Measurements from ENCODE around the gene SUFU. TPM values are rescaled to one million over a fixed set of nuclear protein-coding genes. Genes with fewer than 3 reads are reported as not detected.

The SUFU gene
- total RNA-seq, 4 donors from 2014 or later = 5.0 to 8.9 (median 6.8) TPM

DNA sequence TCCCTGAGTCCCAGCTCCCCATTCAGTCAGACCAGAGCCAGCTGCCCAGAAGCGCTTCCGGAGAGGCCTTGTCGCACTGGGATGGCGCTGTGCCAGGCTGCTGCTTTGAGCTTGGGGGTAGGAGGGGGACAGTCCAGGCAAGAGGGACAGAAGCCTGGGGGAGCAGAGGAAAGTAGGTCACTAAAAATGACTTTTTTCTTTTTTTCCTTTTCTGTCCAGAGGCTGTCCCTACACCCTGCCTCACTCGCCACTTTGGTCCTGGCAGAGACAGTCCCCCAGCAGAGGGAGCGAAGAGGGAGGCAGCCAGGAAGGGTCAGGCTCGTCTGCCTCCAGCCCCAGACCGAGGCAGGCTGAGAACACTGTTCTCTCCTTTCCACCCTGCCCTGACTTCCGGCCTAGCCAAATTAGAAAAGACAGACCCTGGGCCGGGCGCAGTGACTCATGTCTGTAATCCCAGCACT lies 124.7 kb downstream of the SUFU start:
- Histone ChIP-seq H3K9me3 (no peaks in the 10 kb centered on the region), H3K4me1 (peaks cover 23 to 90% (median 53%) of the 10 kb centered on the region in 3 donors), H3K36me3 (peaks cover 0 to 36% (median 0%) of the 10 kb centered on the region in 3 donors), H3K27me3 (no peaks in the 10 kb centered on the region), H3K27ac (peak overlapping the region; percentile 61 to 92 (median 86)), H3K4me3 (no peak overlapping the region)
- intact Hi-C loops (cut with DNase I) = no loop called here
- 75 to 80% methylated on average over 2 to 5 of the region's 11 CpGs for WGBS, 2 donors
- TF ChIP-seq CTCF (IDR thresholded peaks at IDR 0.05) = no peak
- no peak for TF ChIP-seq POLR2A (IDR thresholded peaks at IDR 0.05)
- no peak for DNase-seq

GRCh38 chr10:102629661-102630614 lies 126.2 kb downstream of the SUFU start:
- intact Hi-C loops (cut with DNase I) = no loop called here

GRCh38 chr10:102630663-102631062 lies 126.9 kb downstream of the SUFU start:
- H3K27ac ChIP-seq = peak overlapping the region in 1 of 4 donors; percentile 16
- H3K4me3 ChIP-seq = no peak overlapping the region
- H3K36me3 ChIP-seq = peaks cover 0 to 36% (median 0%) of the 10 kb centered on the region in 3 donors
- no peaks in the 10 kb centered on the region for H3K9me3 ChIP-seq
- H3K4me1 ChIP-seq = peaks cover 40 to 97% (median 61%) of the 10 kb centered on the region in 3 donors
- 79 to 84% methylated on average over 4 to 6 of the region's 6 CpGs for WGBS, 2 donors
- intact Hi-C loops (cut with DNase I) = no loop called here
- no peaks in the 10 kb centered on the region for H3K27me3 ChIP-seq
- no peak for DNase-seq
- TF ChIP-seq POLR2A (IDR thresholded peaks at IDR 0.05) (no peak), CTCF (IDR thresholded peaks at IDR 0.05) (no peak)

More at GRCh38 chr10:102629661-102630614, 126.2 kb downstream of the SUFU start:
- DNase-seq = no peak
- Histone ChIP-seq H3K4me1 (peaks cover 37 to 97% (median 64%) of the 10 kb centered on the region in 3 donors), H3K27me3 (no peaks in the 10 kb centered on the region), H3K4me3 (no peak overlapping the region), H3K27ac (peak overlapping the region; percentile 16 to 92 (median 86)), H3K36me3 (peaks cover 0 to 36% (median 0%) of the 10 kb centered on the region in 3 donors), H3K9me3 (no peaks in the 10 kb centered on the region)
- TF ChIP-seq CTCF (IDR thresholded peaks at IDR 0.05) (no peak), POLR2A (IDR thresholded peaks at IDR 0.05) (no peak)
- 78 to 88% methylated on average over 7 to 14 of the region's 22 CpGs for WGBS, 2 donors

DNA sequence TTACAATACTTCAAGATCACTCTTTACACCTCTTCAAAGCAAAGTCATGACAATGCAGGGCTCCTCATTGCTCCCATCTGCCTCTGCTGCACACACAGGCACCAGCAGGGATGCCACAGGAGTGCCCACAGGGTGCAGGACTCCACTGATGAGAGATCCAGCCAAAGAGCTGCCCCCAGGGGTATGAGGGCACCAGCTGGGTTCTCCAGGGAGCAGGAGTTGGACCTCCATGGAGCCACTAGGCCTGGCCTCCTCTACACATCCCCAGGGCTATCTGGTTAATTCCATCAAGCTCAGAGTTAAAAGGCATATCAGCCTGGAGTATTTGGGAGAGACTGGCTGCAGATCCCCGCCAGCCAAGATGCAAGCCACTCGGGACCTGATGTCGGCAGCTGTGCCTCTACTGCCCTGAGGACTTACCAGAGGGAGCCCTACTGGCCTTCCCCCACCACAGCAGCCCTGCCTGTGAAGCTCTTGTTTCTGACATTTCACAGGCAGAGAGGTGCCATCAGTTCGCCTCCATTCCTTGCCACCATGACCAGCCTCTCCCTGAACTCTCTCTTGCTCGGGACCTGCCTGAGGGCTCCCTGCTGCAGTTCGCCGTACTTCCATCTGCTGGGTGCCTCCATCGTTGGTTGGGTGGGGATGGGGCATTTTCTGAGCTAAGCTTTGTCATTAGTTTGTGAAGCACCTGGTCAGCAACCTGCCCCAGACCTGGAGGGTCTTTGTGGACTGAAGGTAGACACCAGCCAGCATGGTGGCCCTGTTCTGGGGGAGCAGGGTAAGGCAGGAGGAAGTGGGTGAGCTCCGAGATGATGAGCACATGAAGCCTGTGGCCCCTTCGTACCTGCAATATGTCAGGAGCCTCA lies 128.0 kb downstream of the SUFU start:
- WGBS, 2 donors = 90 to 92% methylated on average over 6 to 10 of the region's 10 CpGs
- Histone ChIP-seq H3K27ac (peak overlapping the region in 2 of 4 donors; percentile 43 to 81), H3K9me3 (no peaks in the 10 kb centered on the region), H3K4me1 (peaks cover 39 to 89% (median 56%) of the 10 kb centered on the region in 3 donors), H3K36me3 (peaks cover 0 to 36% (median 0%) of the 10 kb centered on the region in 3 donors), H3K4me3 (no peak overlapping the region), H3K27me3 (no peaks in the 10 kb centered on the region)
- TF ChIP-seq CTCF (IDR thresholded peaks at IDR 0.05) (no peak), POLR2A (IDR thresholded peaks at IDR 0.05) (no peak)
- DNase-seq = no peak
- intact Hi-C loops (cut with DNase I) = no loop called here

Measured in esophagus squamous epithelium (tissue), 5 donors.